ENCODE results near the gene RAB35. TPM values are rescaled to one million over a fixed set of nuclear protein-coding genes. Genes with fewer than 3 reads are reported as not detected.

RAB35 gene
- total RNA-seq, 2 donors from 2014 or later = 66.2 to 78.9 TPM

GRCh38 chr12:120085920-120086645, 30.5 kb downstream of the RAB35 start:
- Mint-ChIP-seq H3K4me3 (peak overlapping the region; percentile 81 to 86), H3K27me3 (ENCODE audit: low read depth) (no peaks in the 10 kb centered on the region), H3K4me1 (ENCODE audit: low read depth) (peaks cover 50% of the 10 kb centered on the region), H3K9me3 (no peaks in the 10 kb centered on the region), H3K27ac (peak overlapping the region; percentile 87), H3K36me3 (ENCODE audit: insufficient read depth in 2 of 2) (peaks cover 11 to 46% of the 10 kb centered on the region in 2 donors)
- ATAC-seq (replicated peaks in 1 of 2) = no peak
- no peak for DNase-seq

GRCh38 chr12:120081641-120082040, 34.9 kb downstream of the RAB35 start:
- no peak for ATAC-seq (replicated peaks in 1 of 2)
- no peaks in the 10 kb centered on the region for H3K27me3 Mint-ChIP-seq (ENCODE audit: low read depth)
- H3K4me1 Mint-ChIP-seq (ENCODE audit: low read depth) = peaks cover 39% of the 10 kb centered on the region
- DNase-seq = no peak
- no peaks in the 10 kb centered on the region for H3K9me3 Mint-ChIP-seq
- peaks cover 7 to 39% of the 10 kb centered on the region in 2 donors for H3K36me3 Mint-ChIP-seq (ENCODE audit: insufficient read depth in 2 of 2)
- no peak overlapping the region for H3K27ac Mint-ChIP-seq
- H3K4me3 Mint-ChIP-seq = no peak overlapping the region

- no peak for DNase-seq
- H3K4me3 Mint-ChIP-seq = no peak overlapping the region
- peaks cover 19% of the 10 kb centered on the region for H3K4me1 Mint-ChIP-seq (ENCODE audit: low read depth)
- no peaks in the 10 kb centered on the region for H3K9me3 Mint-ChIP-seq
- peaks cover 5 to 30% of the 10 kb centered on the region in 2 donors for H3K36me3 Mint-ChIP-seq (ENCODE audit: insufficient read depth in 2 of 2)
- H3K27ac Mint-ChIP-seq = peak overlapping the region; percentile 33
- no peak for ATAC-seq (replicated peaks in 1 of 2)
- no peaks in the 10 kb centered on the region for H3K27me3 Mint-ChIP-seq (ENCODE audit: low read depth)
Measured at GRCh38 chr12:120079411-120080400, 36.8 kb downstream of the RAB35 start.

GRCh38 chr12:120078868-120079267, 37.7 kb downstream of the RAB35 start:
- DNase-seq (no peak), ATAC-seq (replicated peaks in 1 of 2) (peak in 1 of 2 donors; percentile 38)
- Mint-ChIP-seq H3K27me3 (ENCODE audit: low read depth) (no peaks in the 10 kb centered on the region), H3K4me1 (ENCODE audit: low read depth) (peaks cover 17% of the 10 kb centered on the region), H3K36me3 (ENCODE audit: insufficient read depth in 2 of 2) (peaks cover 7 to 31% of the 10 kb centered on the region in 2 donors), H3K27ac (no peak overlapping the region), H3K9me3 (no peaks in the 10 kb centered on the region), H3K4me3 (no peak overlapping the region)

- no peak overlapping the region for H3K27ac Mint-ChIP-seq
- H3K36me3 Mint-ChIP-seq (ENCODE audit: insufficient read depth in 2 of 2) = peaks cover 13 to 35% of the 10 kb centered on the region in 2 donors
Measured at GRCh38 chr12:120077260-120077659, 39.3 kb downstream of the RAB35 start.

GRCh38 chr12:120076651-120077050, 39.9 kb downstream of the RAB35 start:
- H3K4me3 Mint-ChIP-seq = no peak overlapping the region
- H3K36me3 Mint-ChIP-seq (ENCODE audit: insufficient read depth in 2 of 2) = peaks cover 14 to 34% of the 10 kb centered on the region in 2 donors
- ATAC-seq (replicated peaks in 1 of 2) (no peak), DNase-seq (no peak)
- no peaks in the 10 kb centered on the region for H3K27me3 Mint-ChIP-seq (ENCODE audit: low read depth)
- no peaks in the 10 kb centered on the region for H3K9me3 Mint-ChIP-seq
- H3K4me1 Mint-ChIP-seq (ENCODE audit: low read depth) = peaks cover 15% of the 10 kb centered on the region
- no peak overlapping the region for H3K27ac Mint-ChIP-seq

More at GRCh38 chr12:120077260-120077659, 39.3 kb downstream of the RAB35 start:
- ATAC-seq (replicated peaks in 1 of 2) = no peak
- Mint-ChIP-seq H3K4me3 (no peak overlapping the region), H3K9me3 (no peaks in the 10 kb centered on the region), H3K27me3 (ENCODE audit: low read depth) (no peaks in the 10 kb centered on the region), H3K4me1 (ENCODE audit: low read depth) (peaks cover 17% of the 10 kb centered on the region)
- no peak for DNase-seq

GRCh38 chr12:120075034-120075616, 41.4 kb downstream of the RAB35 start:
- peaks cover 13% of the 10 kb centered on the region for H3K4me1 Mint-ChIP-seq (ENCODE audit: low read depth)
- H3K4me3 Mint-ChIP-seq = no peak overlapping the region
- no peaks in the 10 kb centered on the region for H3K27me3 Mint-ChIP-seq (ENCODE audit: low read depth)
- H3K27ac Mint-ChIP-seq = no peak overlapping the region
- H3K9me3 Mint-ChIP-seq = no peaks in the 10 kb centered on the region
- H3K36me3 Mint-ChIP-seq (ENCODE audit: insufficient read depth in 2 of 2) = peaks cover 16 to 45% of the 10 kb centered on the region in 2 donors
- ATAC-seq (replicated peaks in 1 of 2) = no peak
- no peak for DNase-seq

GRCh38 chr12:120072472-120073249, 43.9 kb downstream of the RAB35 start:
- H3K27ac Mint-ChIP-seq = peak overlapping the region; percentile 60
- H3K27me3 Mint-ChIP-seq (ENCODE audit: low read depth) = no peaks in the 10 kb centered on the region
- no peak overlapping the region for H3K4me3 Mint-ChIP-seq
- ATAC-seq (replicated peaks in 1 of 2) = no peak
- H3K36me3 Mint-ChIP-seq (ENCODE audit: insufficient read depth in 2 of 2) = peaks cover 14 to 42% of the 10 kb centered on the region in 2 donors
- DNase-seq = no peak
- no peaks in the 10 kb centered on the region for H3K9me3 Mint-ChIP-seq
- H3K4me1 Mint-ChIP-seq (ENCODE audit: low read depth) = peaks cover 11% of the 10 kb centered on the region

- H3K27ac Mint-ChIP-seq = no peak overlapping the region
- ATAC-seq (replicated peaks in 1 of 2) = no peak
Measured at GRCh38 chr12:120071493-120072020, 45.0 kb downstream of the RAB35 start.

GRCh38 chr12:120069278-120069677, 47.3 kb downstream of the RAB35 start:
- no peak for DNase-seq
- Mint-ChIP-seq H3K27ac (peak overlapping the region; percentile 82), H3K36me3 (ENCODE audit: insufficient read depth in 2 of 2) (peaks cover 16 to 47% of the 10 kb centered on the region in 2 donors), H3K4me1 (ENCODE audit: low read depth) (peaks cover 14% of the 10 kb centered on the region), H3K4me3 (no peak overlapping the region), H3K27me3 (ENCODE audit: low read depth) (no peaks in the 10 kb centered on the region), H3K9me3 (no peaks in the 10 kb centered on the region)
- no peak for ATAC-seq (replicated peaks in 1 of 2)

More at GRCh38 chr12:120071493-120072020, 45.0 kb downstream of the RAB35 start:
- H3K4me1 Mint-ChIP-seq (ENCODE audit: low read depth) = peaks cover 15% of the 10 kb centered on the region
- no peaks in the 10 kb centered on the region for H3K9me3 Mint-ChIP-seq
- DNase-seq = no peak
- no peaks in the 10 kb centered on the region for H3K27me3 Mint-ChIP-seq (ENCODE audit: low read depth)
- H3K4me3 Mint-ChIP-seq = no peak overlapping the region
- H3K36me3 Mint-ChIP-seq (ENCODE audit: insufficient read depth in 2 of 2) = peaks cover 14 to 44% of the 10 kb centered on the region in 2 donors

- ATAC-seq (replicated peaks in 1 of 2) (no peak), DNase-seq (no peak)
- H3K4me3 Mint-ChIP-seq = no peak overlapping the region
- peak overlapping the region; percentile 17 for H3K27ac Mint-ChIP-seq
- no peaks in the 10 kb centered on the region for H3K9me3 Mint-ChIP-seq
- peaks cover 8 to 37% of the 10 kb centered on the region in 2 donors for H3K36me3 Mint-ChIP-seq (ENCODE audit: insufficient read depth in 2 of 2)
- H3K27me3 Mint-ChIP-seq (ENCODE audit: low read depth) = no peaks in the 10 kb centered on the region
- H3K4me1 Mint-ChIP-seq (ENCODE audit: low read depth) = peaks cover 9% of the 10 kb centered on the region
Measured at GRCh38 chr12:120067901-120068300, 48.7 kb downstream of the RAB35 start.

Measured in activated T-cell treated with anti-CD3 and anti-CD28 coated beads, Interleukin-2, amount 50 U/mL, for 72 hours (primary cell).